ENCODE measurements around the gene REXO5.

The REXO5 gene

GRCh38 chr16:20803561-20804214, 2.6 kb upstream of the REXO5 start:
- no peak for DNase-seq

DNA sequence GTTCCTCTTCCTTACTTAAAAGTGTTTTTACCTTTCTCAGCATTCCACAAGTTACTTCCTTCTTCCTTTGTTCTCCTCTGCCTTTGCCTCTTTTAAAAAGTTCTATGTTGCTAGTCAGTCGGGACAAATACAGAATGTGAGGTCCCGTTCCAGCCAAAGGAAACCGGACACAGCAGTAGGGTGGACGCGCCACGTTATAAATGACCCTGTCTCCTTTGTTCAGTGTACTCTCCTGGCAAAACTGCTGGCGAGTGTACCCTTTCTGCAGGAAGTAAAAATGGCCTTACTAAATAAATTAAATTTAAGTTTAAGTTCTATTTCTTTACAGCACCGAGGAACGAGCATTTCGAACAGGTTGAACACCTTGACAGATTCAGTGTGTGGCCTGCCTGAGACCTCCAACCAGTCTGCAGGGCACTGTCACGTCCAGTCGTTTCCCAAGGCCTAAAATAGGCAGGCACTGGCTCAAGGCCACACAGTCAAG, 601 bp upstream of the REXO5 start:
- DNase-seq: peak in 1 of 2 experiments; percentile 25

- no peak for DNase-seq
Observed at GRCh38 chr16:20807862-20808261, 1.5 kb downstream of the REXO5 start.

GRCh38 chr16:20811889-20812439, 5.6 kb downstream of the REXO5 start:
- no peak for DNase-seq

GRCh38 chr16:20812510-20812909, 6.2 kb downstream of the REXO5 start:
- no peak for DNase-seq

- no peak for DNase-seq
Observed at GRCh38 chr16:20814784-20815183, 8.5 kb downstream of the REXO5 start.

DNA sequence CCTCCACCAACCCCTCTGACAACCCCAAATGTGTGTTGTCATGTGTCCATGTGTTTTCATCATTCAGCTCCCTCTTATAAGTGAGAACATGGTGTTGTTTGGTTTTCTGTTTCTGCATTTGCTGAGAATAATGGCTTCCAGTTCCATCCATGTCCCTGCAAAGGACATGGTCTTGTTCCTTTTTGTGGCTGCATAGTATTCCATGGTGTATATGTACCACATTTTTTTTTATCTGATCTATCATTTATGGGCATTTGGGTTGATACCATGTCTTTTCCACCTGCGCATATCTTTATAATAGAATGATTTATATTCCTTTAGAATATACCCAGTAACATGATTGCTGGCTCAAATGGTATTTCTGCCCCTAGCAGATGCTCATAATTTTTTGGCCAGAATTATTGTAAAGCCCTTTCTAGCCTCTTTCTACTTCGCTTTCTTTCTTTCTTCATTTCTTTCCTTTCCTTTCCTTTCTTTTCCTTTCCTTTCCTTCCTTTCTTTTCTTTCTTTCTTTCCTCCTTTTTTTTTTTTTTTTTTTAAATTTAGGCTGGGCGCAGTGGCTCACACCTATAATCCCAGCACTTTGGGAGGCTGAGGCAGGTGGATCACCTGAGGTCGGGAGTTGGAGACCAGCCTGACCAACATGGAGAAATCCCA, 12.7 kb downstream of the REXO5 start:
- DNase-seq: no peak

DNA sequence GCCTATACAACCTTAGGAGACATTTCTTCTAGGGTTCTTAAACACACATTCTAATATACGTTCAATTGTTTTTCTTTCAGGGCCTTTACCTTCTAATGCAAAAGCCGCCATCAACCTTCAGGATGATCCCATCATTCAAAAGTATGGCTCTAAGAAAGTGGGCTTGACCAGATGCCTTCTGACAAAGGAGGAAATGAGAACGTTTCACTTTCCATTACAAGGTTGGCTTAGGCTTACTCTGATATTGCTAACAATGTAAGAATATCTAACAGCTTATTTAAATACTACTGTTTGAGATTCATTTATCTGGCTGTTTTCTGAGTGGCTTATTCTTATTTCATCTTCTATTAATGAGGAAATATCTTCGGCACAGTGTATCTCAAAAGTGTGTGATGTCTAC, 15.4 kb downstream of the REXO5 start:
- DNase-seq: no peak

- DNase-seq: no peak
Observed at GRCh38 chr16:20822521-20823325, 16.4 kb downstream of the REXO5 start.

GRCh38 chr16:20826039-20826566, 19.8 kb downstream of the REXO5 start:
- DNase-seq: no peak

GRCh38 chr16:20829536-20829935, 23.2 kb downstream of the REXO5 start:
- no peak for DNase-seq

- DNase-seq: no peak
Observed at GRCh38 chr16:20830372-20830771, 24.0 kb downstream of the REXO5 start.

GRCh38 chr16:20833086-20833485, 26.8 kb downstream of the REXO5 start:
- no peak for DNase-seq

DNA sequence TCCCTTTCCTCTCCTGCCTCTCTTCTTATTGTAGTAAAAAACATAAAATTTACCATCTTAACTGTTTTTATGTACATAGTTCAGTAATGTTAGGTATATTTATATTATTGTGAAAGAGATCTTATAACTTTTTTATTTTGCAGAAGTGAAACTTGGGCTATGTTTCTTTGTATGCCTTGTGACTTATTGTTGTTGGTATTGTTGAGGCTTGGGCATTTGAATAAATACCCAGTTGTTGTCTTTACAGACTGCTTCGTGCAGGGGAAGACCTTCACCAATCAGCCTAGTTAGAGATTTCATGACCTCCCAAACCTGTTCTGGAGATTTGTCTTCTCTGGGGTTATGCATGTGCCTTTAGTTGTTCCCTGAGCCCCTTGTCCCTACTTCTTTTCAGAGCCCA, 31.9 kb downstream of the REXO5 start:
- no peak for DNase-seq

- no peak for DNase-seq
Observed at GRCh38 chr16:20839504-20839903, 33.2 kb downstream of the REXO5 start.

- DNase-seq: no peak
Observed at GRCh38 chr16:20844054-20844453, 37.7 kb downstream of the REXO5 start.

DNA sequence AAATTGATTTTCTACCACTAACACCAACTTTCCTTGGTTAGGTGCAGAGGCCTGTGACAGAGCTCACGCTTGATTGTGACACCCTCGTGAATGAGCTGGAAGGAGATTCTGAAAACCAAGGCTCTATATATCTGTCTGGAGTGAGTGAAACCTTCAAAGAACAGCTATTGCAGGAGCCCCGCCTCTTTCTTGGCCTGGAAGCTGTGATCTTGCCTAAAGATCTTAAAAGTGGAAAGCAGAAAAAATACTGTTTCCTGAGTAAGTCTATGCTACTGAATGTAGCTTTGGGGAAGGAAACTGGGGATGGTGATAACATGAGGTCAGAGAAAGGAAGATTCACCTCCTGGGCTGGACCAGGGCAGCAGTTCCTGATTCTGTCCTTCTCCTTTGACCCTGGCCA, 38.3 kb downstream of the REXO5 start:
- peak; percentile 10 to 12 for DNase-seq

DNA sequence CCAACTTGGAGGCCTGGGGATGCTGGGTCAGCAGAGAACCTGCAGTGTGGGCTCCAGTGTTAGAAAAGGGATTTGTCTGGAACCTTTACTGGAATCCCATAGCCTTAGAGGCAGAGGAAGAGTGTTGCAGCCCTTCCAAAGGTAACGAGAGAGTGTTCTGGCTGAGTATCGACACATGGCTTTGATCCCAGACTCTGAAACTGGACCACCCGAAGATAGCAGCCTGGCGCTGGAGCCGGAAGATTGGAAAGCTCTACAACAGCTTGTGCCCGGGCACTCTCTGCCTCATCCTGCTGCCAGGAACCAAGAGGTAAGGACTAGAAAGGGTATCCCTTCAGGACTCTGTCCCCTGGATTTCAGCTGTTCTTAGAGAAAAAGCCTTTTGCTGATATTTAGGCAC, 39.7 kb downstream of the REXO5 start:
- DNase-seq: no peak

DNA sequence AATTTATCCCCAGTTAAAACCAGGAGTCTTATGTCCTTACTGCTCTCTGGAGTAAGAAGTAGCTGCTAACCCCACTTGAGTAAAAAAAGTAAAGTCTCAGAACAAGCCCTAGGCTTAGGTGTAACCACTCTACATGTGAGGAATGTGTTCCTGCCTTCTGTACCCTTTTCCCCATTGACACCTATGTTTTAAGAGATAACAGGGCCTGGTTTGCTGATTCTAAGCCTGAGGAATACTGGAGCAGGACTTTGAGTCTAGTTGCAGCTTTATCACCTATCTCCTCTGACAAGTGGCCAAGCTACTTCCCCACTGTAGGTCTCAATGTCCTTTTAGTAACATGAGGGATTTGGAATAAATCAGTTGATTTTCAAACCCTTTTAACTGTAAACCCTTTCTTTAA, 40.2 kb downstream of the REXO5 start:
- DNase-seq: no peak

- no peak for DNase-seq
Observed at GRCh38 chr16:20847550-20847949, 41.2 kb downstream of the REXO5 start.

DNA sequence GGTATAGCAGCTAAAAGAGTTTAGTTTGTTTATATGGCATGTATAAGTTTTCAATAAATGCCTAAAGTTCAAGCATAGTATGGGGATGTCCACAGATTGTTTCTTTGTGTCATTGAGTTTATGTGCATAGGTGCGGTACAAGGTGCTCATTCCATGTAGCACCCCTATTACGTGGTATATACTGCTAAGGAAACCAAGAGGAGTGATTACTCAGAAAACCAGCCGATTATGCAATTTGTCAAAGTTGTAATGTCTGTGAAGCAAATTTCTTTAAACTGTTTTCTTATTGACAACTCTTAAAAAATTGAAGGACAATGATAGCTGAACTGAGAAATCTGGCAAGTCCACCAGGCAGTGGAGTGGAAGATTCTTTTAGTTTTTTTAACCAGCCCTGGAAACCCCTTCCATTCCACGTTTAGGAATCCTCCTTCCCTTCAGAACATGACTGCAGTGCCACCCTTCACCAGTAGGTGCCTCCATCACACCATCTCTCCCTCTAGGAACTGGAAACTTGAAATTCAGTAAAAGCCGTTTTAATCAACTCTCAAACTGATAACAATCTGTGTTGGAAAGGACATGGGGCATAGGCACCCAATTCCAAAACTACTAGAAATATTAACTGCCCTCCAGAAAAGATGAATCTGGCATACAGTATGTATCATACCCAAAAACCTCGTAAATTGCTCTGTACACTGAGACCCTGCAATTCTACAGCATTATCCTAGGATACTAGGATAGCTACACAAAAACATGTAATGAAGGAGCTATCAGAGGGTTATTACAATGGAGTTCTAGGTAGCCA, 43.5 kb downstream of the REXO5 start:
- DNase-seq: peak; percentile 53 to 66

DNA sequence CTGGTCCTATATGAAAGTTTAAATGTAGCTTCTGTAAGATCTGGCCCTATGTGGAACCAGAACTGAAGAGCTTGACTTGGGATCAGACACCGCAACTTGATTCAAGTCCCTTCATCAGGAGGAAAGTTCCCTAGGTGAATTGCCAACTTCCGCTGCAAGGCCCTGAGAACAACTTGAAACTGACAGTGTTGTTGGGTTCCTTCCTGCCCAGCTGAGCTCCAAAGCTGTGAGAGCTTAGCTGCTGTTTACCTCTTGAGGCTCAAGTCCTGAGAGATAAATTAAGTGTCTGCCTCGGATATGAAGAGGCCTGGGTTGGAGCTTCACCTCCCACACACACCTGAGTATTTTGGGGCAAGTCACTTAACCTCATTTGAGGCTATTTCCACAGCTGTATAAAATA, 44.7 kb downstream of the REXO5 start:
- no peak for DNase-seq
